Tibial nerve (tissue), 4 donors: ENCODE results near the gene OCA2. TPM values are rescaled to one million over a fixed set of nuclear protein-coding genes. Genes with fewer than 3 reads are reported as not detected.

Experiments
- DNase-seq, 2 donors: peaks; one replicate each; pipeline ENCODE4 v3.0.0-alpha.2; 2019; ENCODE audit warnings: low spot score in 2 of 2
- H3K27ac ChIP-seq, 4 donors: fragments of 200-600 bp; sonication (generic) in 3 of 4; one replicate each; pipeline ENCODE4 v1.5.1; 2017 to 2019; ENCODE audit warnings: mild to moderate bottlenecking in 1 of 4
- H3K27me3 ChIP-seq, 2 donors: fragments of 200-600 bp; sonication (generic) in 1 of 2; one replicate each; pipeline versions ENCODE4 v1.5.1 to v1.6.0; 2017 to 2019
- H3K36me3 ChIP-seq, 3 donors: fragments of 200-600 bp; sonication (generic); one replicate each; pipeline ENCODE4 v1.5.1; 2018 to 2019
- H3K4me1 ChIP-seq, 4 donors: fragments of 200-600 bp; sonication (generic) in 3 of 4; one replicate each; pipeline ENCODE4 v1.5.1; 2017 to 2019
- H3K4me3 ChIP-seq, 4 donors: fragments of 200-600 bp; sonication (generic) in 3 of 4; one replicate each; pipeline ENCODE4 v1.5.1; 2017 to 2019; ENCODE audit warnings: mild to moderate bottlenecking in 1 of 4, moderate library complexity in 1 of 4
- H3K9me3 ChIP-seq, 4 donors: fragments of 200-600 bp; sonication (generic) in 3 of 4; one replicate each; pipeline ENCODE4 v1.5.1; 2017 to 2019
- EP300 ChIP-seq, 2 donors: sonication (generic); formaldehyde crosslinking; IDR thresholded peaks; one replicate each; pipeline ENCODE4 v1.6.1; 2017; ENCODE audit warnings: antibody characterized with exemption in 2 of 2, mild to moderate bottlenecking in 1 of 2
- POLR2A ChIP-seq, 2 donors: fragments of 450-650 bp; IDR thresholded peaks; one replicate each; pipeline ENCODE4 v1.6.1; 2017; ENCODE audit warnings: antibody characterized with exemption in 2 of 2, mild to moderate bottlenecking in 2 of 2, moderate library complexity in 2 of 2
- WGBS, 2 donors: methylation state at CpG; one replicate each; pipeline ENCODE4 v1.1.5; 2018; 5-methylcytosine and 5-hydroxymethylcytosine counted together
- total RNA-seq, 4 donors: library from RNA; depleted of rRNA; stranded (reverse); fragments of >200 nt; gene quantifications; one replicate each; pipeline ENCODE4 v1.1.0, GENCODE V29; 2016
- TF ChIP-seq, protein P1 (sequence below), 5 experiments: fragments of 200-600 bp in 3 of 5; fragments of 450-650 bp in 2 of 5; sonication (generic) in 3 of 5; IDR thresholded peaks; one replicate each; pipeline ENCODE4 v1.5.1; 2016 to 2019; ENCODE audit warnings: antibody characterized with exemption in 5 of 5, mild to moderate bottlenecking in 3 of 5, moderate library complexity in 2 of 5

Gene OCA2
- total RNA-seq, 4 donors from 2014 or later: 2.7 to 19.7 (median 6.5) TPM; not detected in 1

DNA sequence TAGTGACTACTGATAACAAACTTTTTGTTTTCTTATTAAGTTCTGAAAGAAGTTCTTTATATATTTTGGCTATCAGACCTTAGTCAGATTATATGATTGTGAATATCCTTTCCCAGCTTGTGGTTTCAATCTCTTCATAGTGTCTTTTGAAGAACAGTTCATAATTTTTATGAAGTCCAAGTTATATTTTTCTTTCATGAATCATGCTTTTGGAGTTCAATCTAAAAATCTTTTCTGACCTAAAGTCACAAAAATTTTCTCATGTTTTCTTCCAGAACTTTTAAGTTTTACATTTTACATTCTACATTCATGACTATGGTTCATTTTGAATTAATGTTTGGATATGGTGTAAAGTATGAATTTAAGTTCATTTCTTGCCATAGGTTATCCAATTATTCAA lies 34.2 kb upstream of the OCA2 start:
- DNase-seq: no peak
- Histone ChIP-seq H3K4me3 (no peak overlapping the region), H3K4me1 (peaks cover 0 to 9% (median 0%) of the 10 kb centered on the region in 4 donors), H3K27ac (no peak overlapping the region), H3K9me3 (no peaks in the 10 kb centered on the region), H3K27me3 (no peaks in the 10 kb centered on the region), H3K36me3 (peaks cover 0 to 63% (median 4%) of the 10 kb centered on the region in 3 donors)
- TF ChIP-seq EP300 (IDR thresholded peaks at IDR 0.05) (no peak), POLR2A (IDR thresholded peaks at IDR 0.05) (no peak)
- TF ChIP-seq, protein P1, sequence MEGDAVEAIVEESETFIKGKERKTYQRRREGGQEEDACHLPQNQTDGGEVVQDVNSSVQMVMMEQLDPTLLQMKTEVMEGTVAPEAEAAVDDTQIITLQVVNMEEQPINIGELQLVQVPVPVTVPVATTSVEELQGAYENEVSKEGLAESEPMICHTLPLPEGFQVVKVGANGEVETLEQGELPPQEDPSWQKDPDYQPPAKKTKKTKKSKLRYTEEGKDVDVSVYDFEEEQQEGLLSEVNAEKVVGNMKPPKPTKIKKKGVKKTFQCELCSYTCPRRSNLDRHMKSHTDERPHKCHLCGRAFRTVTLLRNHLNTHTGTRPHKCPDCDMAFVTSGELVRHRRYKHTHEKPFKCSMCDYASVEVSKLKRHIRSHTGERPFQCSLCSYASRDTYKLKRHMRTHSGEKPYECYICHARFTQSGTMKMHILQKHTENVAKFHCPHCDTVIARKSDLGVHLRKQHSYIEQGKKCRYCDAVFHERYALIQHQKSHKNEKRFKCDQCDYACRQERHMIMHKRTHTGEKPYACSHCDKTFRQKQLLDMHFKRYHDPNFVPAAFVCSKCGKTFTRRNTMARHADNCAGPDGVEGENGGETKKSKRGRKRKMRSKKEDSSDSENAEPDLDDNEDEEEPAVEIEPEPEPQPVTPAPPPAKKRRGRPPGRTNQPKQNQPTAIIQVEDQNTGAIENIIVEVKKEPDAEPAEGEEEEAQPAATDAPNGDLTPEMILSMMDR (IDR thresholded peaks at IDR 0.05): no peak

DNA sequence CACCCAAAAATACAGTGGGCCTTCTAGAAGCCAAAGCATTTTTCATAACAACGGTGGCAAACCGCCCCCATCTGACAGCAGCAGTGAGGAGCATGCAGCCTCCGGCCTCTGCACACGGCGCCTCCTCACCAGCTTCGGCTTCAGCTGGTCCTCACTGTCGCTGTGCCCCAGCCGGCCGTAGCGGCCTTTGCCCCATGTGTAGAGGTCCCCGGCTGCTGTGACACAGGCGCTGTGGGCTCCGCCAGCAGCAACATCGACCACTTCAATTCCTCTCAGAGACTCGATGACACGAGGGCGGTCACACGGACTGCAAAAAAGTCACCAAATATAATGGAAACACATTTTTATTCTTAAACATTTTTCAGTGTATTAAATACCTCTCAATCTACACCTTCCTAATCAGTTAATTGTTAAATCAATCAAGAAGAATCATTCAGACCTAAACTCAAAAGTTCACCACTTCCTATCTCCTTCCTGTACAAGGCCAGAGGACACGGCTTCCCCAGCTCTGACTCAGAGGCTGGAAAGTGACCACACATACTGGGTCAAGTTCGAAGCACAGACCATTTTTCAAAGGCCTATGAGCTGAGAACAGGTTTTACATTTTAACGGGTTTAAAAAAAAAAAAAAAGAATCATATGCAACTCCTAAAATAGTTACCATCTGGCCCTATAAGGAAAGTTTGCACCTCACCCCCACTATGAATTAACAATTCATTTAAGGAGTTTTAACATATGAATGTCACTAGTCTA lies 33.6 kb upstream of the OCA2 start:
- TF ChIP-seq POLR2A (IDR thresholded peaks at IDR 0.05) (no peak), EP300 (IDR thresholded peaks at IDR 0.05) (no peak)
- TF ChIP-seq, protein P1 (IDR thresholded peaks at IDR 0.05): no peak
- Histone ChIP-seq H3K4me3 (no peak overlapping the region), H3K4me1 (peaks cover 0 to 9% (median 0%) of the 10 kb centered on the region in 4 donors), H3K27ac (no peak overlapping the region), H3K27me3 (no peaks in the 10 kb centered on the region), H3K9me3 (no peaks in the 10 kb centered on the region), H3K36me3 (peaks cover 0 to 67% (median 4%) of the 10 kb centered on the region in 3 donors)
- DNase-seq: no peak
- 79 to 82% methylated on average over 21 of the region's 21 CpGs for WGBS, 2 donors

DNA sequence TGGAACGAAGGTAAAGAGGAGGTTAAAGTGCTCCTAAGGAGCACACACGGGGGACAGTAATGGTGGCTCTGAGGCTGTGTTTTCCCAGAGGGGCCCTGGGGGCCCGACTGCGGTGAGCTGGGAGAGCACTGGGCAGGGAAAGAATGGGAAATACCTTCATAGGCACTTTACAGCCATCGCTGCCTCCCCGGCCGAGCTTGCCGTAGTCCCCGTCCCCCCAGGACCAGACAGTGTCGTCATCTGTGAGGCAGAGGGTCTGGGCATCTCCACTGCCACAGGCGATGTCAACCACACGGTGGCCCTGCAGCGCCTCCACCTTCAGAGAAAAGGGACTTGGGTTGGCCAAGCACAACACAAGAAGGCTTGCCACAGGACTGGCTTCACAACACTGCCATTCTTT lies 32.8 kb upstream of the OCA2 start:
- H3K4me3 ChIP-seq: no peak overlapping the region
- TF ChIP-seq EP300 (IDR thresholded peaks at IDR 0.05): no peak
- no peak for TF ChIP-seq POLR2A (IDR thresholded peaks at IDR 0.05)
- TF ChIP-seq, protein P1 (IDR thresholded peaks at IDR 0.05): no peak
- 84 to 87% methylated on average over 13 of the region's 13 CpGs for WGBS, 2 donors
- no peaks in the 10 kb centered on the region for H3K9me3 ChIP-seq
- no peak for DNase-seq
- H3K36me3 ChIP-seq: peaks cover 0 to 74% (median 4%) of the 10 kb centered on the region in 3 donors
- H3K27ac ChIP-seq: no peak overlapping the region
- H3K27me3 ChIP-seq: no peaks in the 10 kb centered on the region
- peaks cover 0 to 9% (median 0%) of the 10 kb centered on the region in 4 donors for H3K4me1 ChIP-seq

DNA sequence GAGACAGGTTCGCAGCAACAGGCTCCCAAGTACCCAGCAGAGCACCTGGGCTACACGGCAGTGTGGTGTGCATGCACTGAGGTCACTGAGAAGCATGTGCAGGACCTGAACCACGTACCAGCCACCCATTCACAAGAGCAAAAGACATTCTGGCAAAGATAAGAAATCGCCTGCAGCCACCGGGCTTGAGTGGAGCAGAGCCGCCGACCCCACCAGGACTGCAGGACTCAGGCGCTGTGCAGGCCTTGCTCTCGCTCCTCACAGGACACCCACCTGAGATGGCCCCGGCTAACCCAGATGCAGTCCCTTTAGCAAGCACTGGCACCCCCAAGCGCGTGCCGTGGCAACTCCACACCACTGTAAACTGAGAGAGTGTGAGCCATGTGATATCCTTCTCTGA lies 32.3 kb upstream of the OCA2 start:
- Histone ChIP-seq H3K27me3 (no peaks in the 10 kb centered on the region), H3K4me1 (peaks cover 0 to 9% (median 0%) of the 10 kb centered on the region in 4 donors), H3K4me3 (no peak overlapping the region), H3K9me3 (no peaks in the 10 kb centered on the region), H3K27ac (no peak overlapping the region), H3K36me3 (peaks cover 0 to 74% (median 4%) of the 10 kb centered on the region in 3 donors)
- WGBS, 2 donors: 91 to 98% methylated on average over 9 to 13 of the region's 13 CpGs
- no peak for DNase-seq
- TF ChIP-seq EP300 (IDR thresholded peaks at IDR 0.05) (no peak), POLR2A (IDR thresholded peaks at IDR 0.05) (no peak)
- TF ChIP-seq, protein P1 (IDR thresholded peaks at IDR 0.05): no peak

DNA sequence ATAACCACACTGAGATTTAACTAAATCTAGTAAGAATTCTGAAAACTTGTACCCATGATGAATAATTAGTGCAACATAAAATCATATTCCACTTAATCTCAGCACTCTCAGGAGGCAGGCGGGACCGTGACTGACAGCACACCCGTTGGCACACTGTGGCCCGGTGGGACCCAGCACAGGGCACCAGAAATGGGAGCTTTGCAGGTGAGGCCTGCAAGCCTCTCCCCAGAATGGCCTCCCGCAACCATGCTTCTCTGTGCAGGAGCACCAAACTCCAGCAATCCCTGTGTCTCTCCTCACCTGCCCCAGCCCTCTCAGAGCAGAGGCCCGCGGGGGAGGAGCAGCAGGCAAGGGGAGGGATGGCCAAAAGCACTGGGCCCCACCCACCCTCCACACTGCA lies 31.5 kb upstream of the OCA2 start:
- 91 to 95% methylated on average over 7 of the region's 7 CpGs for WGBS, 2 donors
- no peak overlapping the region for H3K27ac ChIP-seq
- no peak for DNase-seq
- no peaks in the 10 kb centered on the region for H3K27me3 ChIP-seq
- no peak overlapping the region for H3K4me3 ChIP-seq
- no peaks in the 10 kb centered on the region for H3K9me3 ChIP-seq
- H3K4me1 ChIP-seq: peaks cover 0 to 9% (median 0%) of the 10 kb centered on the region in 4 donors
- TF ChIP-seq, protein P1 (IDR thresholded peaks at IDR 0.05): no peak
- TF ChIP-seq EP300 (IDR thresholded peaks at IDR 0.05) (no peak), POLR2A (IDR thresholded peaks at IDR 0.05) (no peak)
- H3K36me3 ChIP-seq: peaks cover 0 to 74% (median 4%) of the 10 kb centered on the region in 3 donors
